Measurements from ENCODE around the gene HSPD1. TPM values are rescaled to one million over a fixed set of nuclear protein-coding genes. Genes with fewer than 3 reads are reported as not detected.

Gene HSPD1
- total RNA-seq (2014; rRNA removed; shearing (Covaris generic)): 749 and 770 TPM in 2 replicates

- peak; percentile 95 to 98 for DNase-seq
- Histone ChIP-seq H3K4me3 (peak within 1 kb of the TSS; percentile 80), H3K27ac (peak within 1 kb of the TSS; percentile 74), H3K27me3 (no peaks in the 10 kb centered on the region), H3K36me3 (peaks cover 73% of the 10 kb centered on the region), H3K9me3 (replicated peaks) (no peaks in the 10 kb centered on the region), H3K4me1 (peaks cover 7% of the 10 kb centered on the region; the same call in 1 of the 2 replicates)
Measured at GRCh38 chr2:197499594-197500502, at the start of gene HSPD1, which contains the start of gene HSPE1. Gene HSPD1, minus strand, starts transcription at chr2:197499840. Its CDS starts 992 bp downstream, at chr2:197498848. Gene HSPE1, plus strand, starts transcription at chr2:197500379. Its CDS starts 58 bp downstream, at chr2:197500437.

- Histone ChIP-seq H3K27me3 (no peaks in the 10 kb centered on the region), H3K4me3 (no peak overlapping the region), H3K9me3 (replicated peaks) (no peaks in the 10 kb centered on the region), H3K4me1 (no peaks in the 10 kb centered on the region), H3K36me3 (peaks cover 28% of the 10 kb centered on the region), H3K27ac (no peak overlapping the region)
- no peak for DNase-seq
Measured at GRCh38 chr2:197548582-197548981, 48.9 kb upstream of the HSPD1 start.

- no peaks in the 10 kb centered on the region for H3K9me3 ChIP-seq (replicated peaks)
- H3K36me3 ChIP-seq: peaks cover 34% of the 10 kb centered on the region
- no peaks in the 10 kb centered on the region for H3K27me3 ChIP-seq
- H3K27ac ChIP-seq: no peak overlapping the region
- DNase-seq: no peak
- no peak overlapping the region for H3K4me3 ChIP-seq
- no peaks in the 10 kb centered on the region for H3K4me1 ChIP-seq
Measured at GRCh38 chr2:197547163-197547900, 47.7 kb upstream of the HSPD1 start.

- Histone ChIP-seq H3K4me1 (no peaks in the 10 kb centered on the region), H3K9me3 (replicated peaks) (no peaks in the 10 kb centered on the region), H3K4me3 (no peak overlapping the region), H3K36me3 (peaks cover 49% of the 10 kb centered on the region), H3K27ac (no peak overlapping the region), H3K27me3 (no peaks in the 10 kb centered on the region)
- no peak for DNase-seq
Measured at GRCh38 chr2:197543206-197543605, 43.6 kb upstream of the HSPD1 start.

GRCh38 chr2:197539734-197540133 lies 40.1 kb upstream of the HSPD1 start:
- H3K36me3 ChIP-seq: peaks cover 47% of the 10 kb centered on the region
- no peaks in the 10 kb centered on the region for H3K4me1 ChIP-seq
- H3K27ac ChIP-seq: no peak overlapping the region
- no peaks in the 10 kb centered on the region for H3K9me3 ChIP-seq (replicated peaks)
- no peaks in the 10 kb centered on the region for H3K27me3 ChIP-seq
- no peak overlapping the region for H3K4me3 ChIP-seq
- no peak for DNase-seq

GRCh38 chr2:197538412-197538811 lies 38.8 kb upstream of the HSPD1 start:
- no peak overlapping the region for H3K27ac ChIP-seq
- no peak overlapping the region for H3K4me3 ChIP-seq
- H3K9me3 ChIP-seq (replicated peaks): no peaks in the 10 kb centered on the region
- H3K27me3 ChIP-seq: no peaks in the 10 kb centered on the region
- H3K4me1 ChIP-seq: no peaks in the 10 kb centered on the region
- DNase-seq: no peak
- H3K36me3 ChIP-seq: peaks cover 47% of the 10 kb centered on the region

- Histone ChIP-seq H3K27ac (no peak overlapping the region), H3K9me3 (replicated peaks) (0 out of 2 replicates have a peak, but pooled peaks cover 5% of the 10 kb centered on the region), H3K27me3 (no peaks in the 10 kb centered on the region), H3K4me3 (peak overlapping the region; percentile 94), H3K36me3 (peaks cover 17% of the 10 kb centered on the region), H3K4me1 (peaks cover 5% of the 10 kb centered on the region; the same call in 1 of the 2 replicates)
- no peak for DNase-seq
Measured at GRCh38 chr2:197517150-197517549, 17.5 kb upstream of the HSPD1 start.

- Histone ChIP-seq H3K27ac (peak overlapping the region; percentile 77), H3K9me3 (replicated peaks) (0 out of 2 replicates have a peak, but pooled peaks cover 2% of the 10 kb centered on the region), H3K36me3 (peaks cover 17% of the 10 kb centered on the region), H3K27me3 (no peaks in the 10 kb centered on the region), H3K4me3 (peak overlapping the region; percentile 94), H3K4me1 (peaks cover 5% of the 10 kb centered on the region; the same call in 1 of the 2 replicates)
- DNase-seq: peak; percentile 19 to 41
Measured at GRCh38 chr2:197516393-197516761, 16.7 kb upstream of the HSPD1 start.

GRCh38 chr2:197515739-197516392 lies 16.2 kb upstream of the HSPD1 start, which contains the start of gene MOB4:
Gene MOB4, plus strand, starts transcription at chr2:197516066. Its CDS starts 21 bp downstream, at chr2:197516087.
- H3K27ac ChIP-seq: peak within 1 kb of the TSS; percentile 77
- H3K4me3 ChIP-seq: peak within 1 kb of the TSS; percentile 94
- DNase-seq: peak; percentile 96
- no peaks in the 10 kb centered on the region for H3K9me3 ChIP-seq (replicated peaks)
- peaks cover 5% of the 10 kb centered on the region; the same call in 1 of the 2 replicates for H3K4me1 ChIP-seq
- H3K36me3 ChIP-seq: peaks cover 17% of the 10 kb centered on the region
- H3K27me3 ChIP-seq: no peaks in the 10 kb centered on the region

GRCh38 chr2:197515315-197515738 lies 15.7 kb upstream of the HSPD1 start:
- Histone ChIP-seq H3K9me3 (replicated peaks) (no peaks in the 10 kb centered on the region), H3K27ac (peak overlapping the region; percentile 77), H3K4me1 (peaks cover 5% of the 10 kb centered on the region; the same call in 1 of the 2 replicates), H3K36me3 (peaks cover 17% of the 10 kb centered on the region), H3K4me3 (peak overlapping the region; percentile 94), H3K27me3 (no peaks in the 10 kb centered on the region)
- no peak for DNase-seq

GRCh38 chr2:197514754-197515153 lies 15.1 kb upstream of the HSPD1 start:
- peak overlapping the region; percentile 94 for H3K4me3 ChIP-seq
- DNase-seq: peak in 1 of 2 experiments; percentile 27

GRCh38 chr2:197513915-197514314 lies 14.3 kb upstream of the HSPD1 start:
- Histone ChIP-seq H3K27me3 (no peaks in the 10 kb centered on the region), H3K36me3 (peaks cover 6% of the 10 kb centered on the region), H3K4me3 (no peak overlapping the region), H3K27ac (no peak overlapping the region), H3K9me3 (replicated peaks) (no peaks in the 10 kb centered on the region), H3K4me1 (peaks cover 5% of the 10 kb centered on the region; the same call in 1 of the 2 replicates)
- DNase-seq: no peak

More at GRCh38 chr2:197514754-197515153, 15.1 kb upstream of the HSPD1 start:
- peaks cover 14% of the 10 kb centered on the region for H3K36me3 ChIP-seq
- H3K4me1 ChIP-seq: peaks cover 5% of the 10 kb centered on the region; the same call in 1 of the 2 replicates
- peak overlapping the region; percentile 77 for H3K27ac ChIP-seq
- no peaks in the 10 kb centered on the region for H3K27me3 ChIP-seq
- H3K9me3 ChIP-seq (replicated peaks): no peaks in the 10 kb centered on the region

- Histone ChIP-seq H3K36me3 (peaks cover 42% of the 10 kb centered on the region), H3K27ac (no peak overlapping the region), H3K4me1 (0 out of 2 replicates have a peak, but pooled peaks cover 3% of the 10 kb centered on the region), H3K4me3 (no peak overlapping the region), H3K27me3 (no peaks in the 10 kb centered on the region), H3K9me3 (replicated peaks) (no peaks in the 10 kb centered on the region)
- DNase-seq: no peak
Measured at GRCh38 chr2:197506658-197507057, 7.0 kb upstream of the HSPD1 start.

- Histone ChIP-seq H3K9me3 (replicated peaks) (no peaks in the 10 kb centered on the region), H3K36me3 (peaks cover 47% of the 10 kb centered on the region), H3K27ac (no peak overlapping the region), H3K4me1 (0 out of 2 replicates have a peak, but pooled peaks cover 3% of the 10 kb centered on the region), H3K4me3 (no peak overlapping the region), H3K27me3 (no peaks in the 10 kb centered on the region)
- DNase-seq: no peak
Measured at GRCh38 chr2:197504512-197504911, 4.9 kb upstream of the HSPD1 start.
